GM19438 (cell line): ENCODE data around the gene ODAD3.
A peak's percentile ranks its signal among the peaks of the same experiment; 100 is the strongest.
"Not testable (repeated sequence)": the region's sequence is repeated elsewhere in the genome, so short reads cannot be mapped to it uniquely, and the experiment has no call there.

ENCODE experiments used
- ATAC-seq: cut with Tn5 transposase; IDR thresholded peaks from one replicate; pipeline ENCODE4 v1.9.1; 2021; ENCODE audit warnings: low read depth; ENCODE audit not compliant: unreplicated experiment

The ODAD3 gene

GRCh38 chr19:11435057-11435832 lies at the start of gene ODAD3, which contains the start of gene PRKCSH:
ODAD3 (minus strand) TSS chr19:11435121; CDS start chr19:11435016, 105 bp downstream.
PRKCSH (plus strand) TSS chr19:11435635; CDS start chr19:11436118, 483 bp downstream.
- peak; percentile 85 for ATAC-seq

- ATAC-seq, result no peak
These were observed 48.6 kb upstream of the ODAD3 start for GRCh38 chr19:11483366-11484111.

GRCh38 chr19:11482384-11483050 lies 47.6 kb upstream of the ODAD3 start:
- peak; percentile 51 for ATAC-seq

GRCh38 chr19:11481534-11482383 lies 46.8 kb upstream of the ODAD3 start:
- peak; percentile 73 for ATAC-seq

GRCh38 chr19:11480715-11481533 lies 46.0 kb upstream of the ODAD3 start, which contains the start of gene ELAVL3:
ELAVL3 (minus strand) TSS chr19:11481046; CDS start chr19:11480608, 438 bp downstream.
- no peak for ATAC-seq

- ATAC-seq, result no peak
These were observed 45.2 kb upstream of the ODAD3 start for GRCh38 chr19:11479898-11480714.

- ATAC-seq, result no peak
These were observed 44.4 kb upstream of the ODAD3 start for GRCh38 chr19:11479090-11479897.

- ATAC-seq, result no peak
These were observed 43.5 kb upstream of the ODAD3 start for GRCh38 chr19:11478167-11479089.

- ATAC-seq, result no peak
These were observed 40.9 kb upstream of the ODAD3 start for GRCh38 chr19:11475861-11476260.

GRCh38 chr19:11475343-11475742 lies 40.4 kb upstream of the ODAD3 start:
- not testable (repeated sequence) for ATAC-seq

GRCh38 chr19:11473725-11474124 lies 38.8 kb upstream of the ODAD3 start:
- ATAC-seq, result no peak

GRCh38 chr19:11468266-11468845 lies 33.4 kb upstream of the ODAD3 start:
- ATAC-seq, result not testable (repeated sequence)

GRCh38 chr19:11465600-11465999 lies 30.7 kb upstream of the ODAD3 start:
- no peak for ATAC-seq

GRCh38 chr19:11464333-11465265 lies 29.7 kb upstream of the ODAD3 start:
- ATAC-seq, result no peak

- no peak for ATAC-seq
These were observed 28.5 kb upstream of the ODAD3 start for GRCh38 chr19:11463391-11463790.
